GM12878 (cell line): ENCODE results near the gene KCNIP2. TPM values are rescaled to one million over a fixed set of nuclear protein-coding genes. Genes with fewer than 3 reads are reported as not detected.

Source experiments
- ATAC-seq: fragments of 200-7000 bp; cut with Tn5 transposase; 3 replicates; pipeline ENCODE4 v1.9.1; 2020; ENCODE audit warnings: mild to moderate bottlenecking, moderate library complexity
- BruUV-seq: library from RNA; stranded (reverse); fragments of 400-500 nt; replicated peaks from 2 replicates; lab custom pipeline; 2021; lab: Mats Ljungman, UMichigan
- CTCF ChIA-PET: fragments of 300-600 bp; sonication (Branson Sonifier 250); formaldehyde crosslinking; extraction: SDS; loops from one replicate; lab custom pipeline; 2021; ENCODE audit warnings: inconsistent platforms; lab: Yijun Ruan, JAX
- POLR2A ChIA-PET: fragments of 350-600 bp; formaldehyde crosslinking; extraction: SDS; loops from one replicate; lab custom pipeline; 2021; ENCODE audit warnings: inconsistent platforms; lab: Charles Lee
- RAD21 ChIA-PET: fragments of 300-600 bp; sonication (Branson Sonifier 250); formaldehyde crosslinking; loops from one replicate; lab custom pipeline; 2023; ENCODE audit warnings: antibody characterized with exemption; ENCODE audit not compliant: unreplicated experiment; lab: Charles Lee
- SMC1A ChIA-PET: fragments of 300-600 bp; sonication (Branson Sonifier 250); formaldehyde crosslinking; loops from one replicate; lab custom pipeline; 2023; ENCODE audit not compliant: unreplicated experiment, uncharacterized antibody; lab: Charles Lee
- DNase-seq: peaks from one replicate; pipeline ENCODE4 v3.0.0-alpha.2; 2011; ENCODE audit warnings: low read depth, low spot score
- FAIRE-seq: peaks from 3 replicates; lab custom pipeline; 2011; peaks lifted over from hg19 to GRCh38; lab: Jason Lieb, UNC
- H2AFZ ChIP-seq: 2 replicates; pipeline ENCODE4 v1.6.0; 2011; ENCODE audit warnings: low read depth, low read length, control low read depth; ENCODE audit not compliant: control insufficient read depth
- H3K27ac ChIP-seq: 2 replicates; pipeline ENCODE4 v1.5.1; 2011; ENCODE audit warnings: control low read depth; ENCODE audit not compliant: control insufficient read depth, insufficient read depth
- H3K27me3 ChIP-seq, 2 experiments: replicated peaks in 1 of 2; 2 replicates each; pipeline versions ENCODE4 v1.6.0 to v1.6.1; 2011; ENCODE audit warnings: low read length in 1 of 2; ENCODE audit not compliant: control insufficient read depth in 2 of 2, insufficient read depth in 2 of 2
- H3K36me3 ChIP-seq, 2 experiments: 2 replicates each; pipeline ENCODE4 v1.5.1; 2011; ENCODE audit warnings: low read length in 1 of 2; ENCODE audit not compliant: control insufficient read depth in 2 of 2, insufficient read depth in 2 of 2
- H3K4me1 ChIP-seq: 2 replicates; pipeline ENCODE4 v1.6.1; 2011; ENCODE audit warnings: mild to moderate bottlenecking, low read length, moderate library complexity, mixed read lengths; ENCODE audit not compliant: control insufficient read depth, insufficient read depth
- H3K4me2 ChIP-seq: 2 replicates; pipeline ENCODE4 v1.6.0; 2011; ENCODE audit warnings: control low read depth; ENCODE audit not compliant: control insufficient read depth, insufficient read depth
- H3K4me3 ChIP-seq: fragments of 200-600 bp; sonication (generic); 2 replicates; pipeline ENCODE4 v1.5.1; 2016
- H3K79me2 ChIP-seq: 2 replicates; pipeline ENCODE4 v1.6.0; 2011; ENCODE audit warnings: low read length; ENCODE audit not compliant: control insufficient read depth, insufficient read depth
- H3K9ac ChIP-seq: 2 replicates; pipeline ENCODE4 v1.8.0; 2011; ENCODE audit warnings: low read length, control low read depth, mixed read lengths; ENCODE audit not compliant: control insufficient read depth, insufficient read depth
- H3K9me3 ChIP-seq: replicated peaks from 3 replicates; pipeline ENCODE4 v1.5.1; 2011; ENCODE audit warnings: mild to moderate bottlenecking, low read length; ENCODE audit not compliant: control insufficient read depth, insufficient read depth
- H4K20me1 ChIP-seq: 2 replicates; pipeline ENCODE4 v1.6.0; 2011; ENCODE audit not compliant: control insufficient read depth, insufficient read depth
- CBX3 ChIP-seq: fragments of 200-600 bp; sonication (generic); IDR thresholded peaks from 2 replicates; pipeline ENCODE4 v1.6.1; 2016; ENCODE audit warnings: low read depth, borderline replicate concordance
- MTA3 ChIP-seq: IDR thresholded peaks from 2 replicates; pipeline ENCODE4 v1.6.1; 2012; ENCODE audit warnings: low read length, inconsistent platforms, borderline replicate concordance
- MYB ChIP-seq: fragments of 150-350 bp; IDR thresholded peaks from 2 replicates; pipeline ENCODE4 v1.6.1; 2014; ENCODE audit warnings: mild to moderate bottlenecking, low read depth, low read length, borderline replicate concordance
- NFYA ChIP-seq: IDR thresholded peaks from 2 replicates; pipeline ENCODE4 v1.6.1; 2011; ENCODE audit warnings: low read depth, mild to moderate bottlenecking, low read length, improper control_type of control experiment, borderline replicate concordance
- NR2C2 ChIP-seq: IDR thresholded peaks from 2 replicates; pipeline ENCODE4 v1.6.1; 2011; ENCODE audit warnings: borderline replicate concordance, low read depth; ENCODE audit not compliant: control insufficient read depth, insufficient read length
- POLR2AphosphoS2 ChIP-seq: IDR thresholded peaks from 2 replicates; pipeline ENCODE4 v1.6.1; 2011; ENCODE audit warnings: low read depth, mild to moderate bottlenecking, low read length, improper control_type of control experiment, moderate library complexity
- POLR2AphosphoS5 ChIP-seq: IDR thresholded peaks from 2 replicates; pipeline ENCODE4 v1.6.1; 2011; ENCODE audit warnings: mild to moderate bottlenecking, low read length, inconsistent platforms
- RB1 ChIP-seq: fragments of 450-650 bp; formaldehyde crosslinking; IDR thresholded peaks from 2 replicates; pipeline ENCODE4 v1.6.1; 2017; ENCODE audit warnings: mild to moderate bottlenecking, borderline replicate concordance
- SMAD5 ChIP-seq: IDR thresholded peaks from 2 replicates; pipeline ENCODE4 v1.6.1; 2016; ENCODE audit warnings: antibody characterized with exemption, low read depth
- TARDBP ChIP-seq: IDR thresholded peaks from 2 replicates; pipeline ENCODE4 v1.6.1; 2016; ENCODE audit warnings: borderline replicate concordance
- ZBTB40 ChIP-seq: fragments of 450-650 bp; IDR thresholded peaks from 2 replicates; pipeline ENCODE4 v1.6.1; 2016; ENCODE audit warnings: mild to moderate bottlenecking, moderate library complexity, borderline replicate concordance
- WGBS: methylation state at CpG from one replicate; pipeline ENCODE4 v1.1.6; 2016; ENCODE audit warnings: low lambda C conversion rate; ENCODE audit not compliant: insufficient replicate concordance, insufficient coverage; ENCODE audit errors: missing lambda C conversion rate; 5-methylcytosine and 5-hydroxymethylcytosine counted together
- in situ Hi-C: fragments of 300-500 bp; cut with MboI; formaldehyde crosslinking; loops from 9 replicates; pipeline ENCODE4 v1.14.3; 2018; ENCODE audit warnings: mixed read lengths
- intact Hi-C: fragments of 100-400 bp; cut with micrococcal nuclease; formaldehyde crosslinking; loops from one replicate; pipeline ENCODE4 v1.14.2; 2022; ENCODE audit not compliant: unreplicated experiment
- polyA plus RNA-seq, 11 experiments: library from polyadenylated mRNA; depleted of rRNA in 4 of 11; unstranded in 6 of 11; stranded (reverse) in 5 of 11; fragments of >200 nt; fragmentation: Nextera tagmentation in 4 of 11; fragmentation: Illumina TruSeq in 1 of 11; extraction: Ambion mirVana in 4 of 11; extraction: Trizol in 1 of 11; gene quantifications; 1 replicate in 1 of 11; 2 replicates in 10 of 11; pipeline versions ENCODE4 v1.2.1 to v1.2.3, GENCODE V29; 2011 to 2016; ENCODE audit warnings: inconsistent platforms in 2 of 11, missing spikeins in 2 of 11, low read depth in 1 of 11
- total RNA-seq, 4 experiments: library from RNA; depleted of rRNA in 3 of 4; stranded (reverse); fragments of >200 nt in 3 of 4; fragmentation: Illumina TruSeq in 1 of 4; extraction: Trizol in 1 of 4; gene quantifications; 2 replicates each; pipeline versions ENCODE4 v1.2.1 to v1.2.3, GENCODE V29; 2013 to 2021

The KCNIP2 gene
- total and polyA plus RNA-seq, 10 of the 15 experiments (the other 5 are each of a cell fraction or from before 2014, with no cell fraction given): 0.46 to 4.3 (median 1.7) TPM

- BruUV-seq: TSS peak; percentile 59
- Histone ChIP-seq H3K4me1 (peaks cover 17% of the 10 kb centered on the region), H3K27me3 (no peaks in the 10 kb centered on the region), H4K20me1 (no peaks in the 10 kb centered on the region), H3K4me2 (no peak overlapping the region), H2AFZ (no peak overlapping the region), H3K79me2 (peaks cover 11% of the 10 kb centered on the region), H3K4me3 (no peak overlapping the region), H3K9ac (no peak overlapping the region), H3K9me3 (no peaks in the 10 kb centered on the region), H3K27ac (no peak overlapping the region), H3K36me3 (peaks cover 6 to 29% of the 10 kb centered on the region in 2 experiments)
- WGBS: 100% methylated on average over 2 of the region's 2 CpGs
- ChIA-PET RAD21 (interaction anchor here (7.9 kb wide), 1 partner anchor 185 kb away, joined by 172 read pairs; no protein-coding TSS in a partner anchor), SMC1A (interaction anchor here (1.0 to 7.9 kb wide), 5 partner anchors 27 to 224 kb away, joined by 3 to 139 read pairs (median 3); no protein-coding TSS in a partner anchor), CTCF (interaction anchor here (0.6 to 9.8 kb wide), 2 partner anchors 56 to 185 kb away, joined by 3 to 334 read pairs; no protein-coding TSS in a partner anchor), POLR2A (interaction anchor here (0.6 kb wide), 1 partner anchor 53 kb away, joined by 3 read pairs; no protein-coding TSS in a partner anchor)
- peak; percentile 67 for TF ChIP-seq POLR2AphosphoS5
- TF ChIP-seq NFYA: no peak
- peak; percentile 57; the same call in 1 of the 2 replicates for TF ChIP-seq POLR2AphosphoS2
- FAIRE-seq (no peak), ATAC-seq (no peak), DNase-seq (no peak)
- in situ Hi-C loops (no loop called here), intact Hi-C loops (loop anchor here (10.0 kb wide), 1 partner anchor 431 kb away; the partner anchor contains the start of gene BTRC)
These were observed 57.8 kb downstream of the KCNIP2 start for GRCh38 chr10:101785801-101786200.

- ChIA-PET CTCF (interaction anchor here (0.6 to 9.8 kb wide), 13 partner anchors 12 to 1598 kb away, joined by 3 to 334 read pairs (median 3); partner anchors contain the start of gene OGA), SMC1A (interaction anchor here (1.0 to 7.9 kb wide), 9 partner anchors 11 to 225 kb away, joined by 3 to 139 read pairs (median 4); partner anchors contain the start of gene OGA), RAD21 (interaction anchor here (1.5 to 7.9 kb wide), 3 partner anchors 168 to 223 kb away, joined by 3 to 172 read pairs (median 4); no protein-coding TSS in a partner anchor), POLR2A (interaction anchor here (2.2 to 3.1 kb wide), 2 partner anchors 12 to 34 kb away, joined by 8 to 17 read pairs; partner anchors contain the start of gene OGA)
- BruUV-seq: no TSS peak
- ATAC-seq (no peak), FAIRE-seq (no peak), DNase-seq (no peak)
- Histone ChIP-seq H3K79me2 (peaks cover 11% of the 10 kb centered on the region), H3K9me3 (no peaks in the 10 kb centered on the region), H3K27ac (no peak overlapping the region), H3K27me3 (no peaks in the 10 kb centered on the region), H4K20me1 (no peaks in the 10 kb centered on the region), H3K36me3 (peaks cover 4 to 18% of the 10 kb centered on the region in 2 experiments; a peak in 3 of 4 replicates), H3K4me2 (no peak overlapping the region), H2AFZ (no peak overlapping the region), H3K4me3 (no peak overlapping the region), H3K4me1 (peaks cover 29% of the 10 kb centered on the region), H3K9ac (no peak overlapping the region)
- in situ Hi-C loops (loop anchor here (5.0 kb wide), 2 partner anchors 177 to 572 kb away; no protein-coding TSS in a partner anchor), intact Hi-C loops (loop anchor here (5.0 to 10.0 kb wide), 2 partner anchors 92 to 430 kb away; partner anchors contain the start of gene BTRC)
- WGBS: 92% methylated on average over 2 of the region's 2 CpGs
- TF ChIP-seq RB1 (no peak), SMAD5 (no peak), CBX3 (no peak), MTA3 (no peak), TARDBP (no peak), ZBTB40 (no peak), NR2C2 (no peak), MYB (no peak)
These were observed 59.0 kb downstream of the KCNIP2 start for GRCh38 chr10:101784558-101784957.
